Testis (tissue), 3 donors: ENCODE results near the gene VWA8. TPM values are rescaled to one million over a fixed set of nuclear protein-coding genes. Genes with fewer than 3 reads are reported as not detected.
"Not testable (repeated sequence)": the region's sequence is repeated elsewhere in the genome, so short reads cannot be mapped to it uniquely, and the experiment has no call there.

ENCODE experiments used
- DNase-seq: peaks from one replicate; pipeline ENCODE4 v3.0.0-alpha.2; 2019
- H3K27ac ChIP-seq, 2 donors: fragments of 200-600 bp; sonication (generic); one replicate each; pipeline ENCODE4 v1.5.1; 2019
- H3K27me3 ChIP-seq: fragments of 200-600 bp; sonication (generic); one replicate; pipeline ENCODE4 v1.5.1; 2019
- H3K36me3 ChIP-seq: fragments of 200-600 bp; sonication (generic); one replicate; pipeline ENCODE4 v1.5.1; 2017; ENCODE audit warnings: low read depth; ENCODE audit errors: missing control alignments
- H3K4me1 ChIP-seq: fragments of 200-600 bp; sonication (generic); one replicate; pipeline ENCODE4 v1.5.1; 2019
- H3K4me3 ChIP-seq, 2 donors: fragments of 200-600 bp; sonication (generic); one replicate each; pipeline ENCODE4 v1.5.1; 2017 to 2019
- H3K9me3 ChIP-seq: fragments of 200-600 bp; sonication (generic); one replicate; pipeline ENCODE4 v1.5.1; 2017
- CTCF ChIP-seq, 3 experiments: fragments of 450-650 bp in 2 of 3; fragments of 200-600 bp in 1 of 3; sonication (generic) in 1 of 3; IDR thresholded peaks; one replicate each; pipeline ENCODE4 v1.5.1; 2016 to 2019; ENCODE audit warnings: antibody characterized with exemption in 3 of 3, mild to moderate bottlenecking in 2 of 3, moderate library complexity in 1 of 3
- POLR2A ChIP-seq: fragments of 450-650 bp; IDR thresholded peaks from one replicate; pipeline ENCODE4 v1.6.1; 2017; ENCODE audit warnings: antibody characterized with exemption, mild to moderate bottlenecking, moderate library complexity
- WGBS, 2 donors: methylation state at CpG; one replicate each; pipeline ENCODE4 v1.1.5; 2018; 5-methylcytosine and 5-hydroxymethylcytosine counted together
- intact Hi-C: fragments of 100-400 bp; cut with DNase I; formaldehyde crosslinking; loops from one replicate; pipeline ENCODE4 v1.15.1; 2023; ENCODE audit warnings: low total_unique reads
- polyA plus RNA-seq: library from polyadenylated mRNA; stranded (reverse); fragments of 350-450 nt; fragmentation: Illumina TruSeq; extraction: RNeasy Lipid Tissue Mini Kit (QIAGEN cat#74804); gene quantifications from one replicate; pipeline ENCODE4 v1.2.3, GENCODE V29; 2014; ENCODE audit warnings: low read depth, low replicate concordance; ENCODE audit not compliant: insufficient read depth
- total RNA-seq, 2 donors: library from RNA; depleted of rRNA; stranded (reverse); fragments of >200 nt; gene quantifications; one replicate each; pipeline ENCODE4 v1.2.3, GENCODE V29; 2016

The VWA8 gene
- total and polyA plus RNA-seq, 3 donors from 2014 or later = 6.9 to 27.1 (median 15.2) TPM

- TF ChIP-seq POLR2A = no peak
- TF ChIP-seq CTCF (IDR thresholded peaks at IDR 0.05) = no peak
- intact Hi-C loops = loop anchor here (10.0 kb wide), 1 partner anchor 235 kb away; no protein-coding TSS in a partner anchor
- no peak for DNase-seq
- no peaks in the 10 kb centered on the region for H3K36me3 ChIP-seq
- 87 to 92% methylated on average over 3 of the region's 3 CpGs for WGBS, 2 donors
- H3K27ac ChIP-seq = no peak overlapping the region
- no peak overlapping the region for H3K4me3 ChIP-seq
- no peaks in the 10 kb centered on the region for H3K9me3 ChIP-seq
- H3K4me1 ChIP-seq = peaks cover 5% of the 10 kb centered on the region
- no peaks in the 10 kb centered on the region for H3K27me3 ChIP-seq
Measured at GRCh38 chr13:41649659-41650058, 311.2 kb downstream of the VWA8 start.

GRCh38 chr13:41648314-41648935 lies 312.5 kb downstream of the VWA8 start:
- no peaks in the 10 kb centered on the region for H3K36me3 ChIP-seq
- 69 to 71% methylated on average over 5 of the region's 5 CpGs for WGBS, 2 donors
- TF ChIP-seq CTCF (IDR thresholded peaks at IDR 0.05) (no peak), POLR2A (no peak)
- peaks cover 13% of the 10 kb centered on the region for H3K4me1 ChIP-seq
- no peak overlapping the region for H3K4me3 ChIP-seq
- no peaks in the 10 kb centered on the region for H3K9me3 ChIP-seq
- no peaks in the 10 kb centered on the region for H3K27me3 ChIP-seq
- intact Hi-C loops = no loop called here
- no peak for DNase-seq
- no peak overlapping the region for H3K27ac ChIP-seq

- H3K9me3 ChIP-seq, intact Hi-C loops, H3K36me3 ChIP-seq, H3K27ac ChIP-seq, H3K4me3 ChIP-seq, DNase-seq, H3K27me3 ChIP-seq: not testable (repeated sequence)
- 71 to 90% methylated on average over 10 of the region's 10 CpGs for WGBS, 2 donors
- H3K4me1 ChIP-seq = peaks cover 13% of the 10 kb centered on the region
Measured at GRCh38 chr13:41647699-41648313, 313.1 kb downstream of the VWA8 start.

- peaks cover 13% of the 10 kb centered on the region for H3K4me1 ChIP-seq
- peak; percentile 26 for DNase-seq
- no peaks in the 10 kb centered on the region for H3K36me3 ChIP-seq
- H3K27ac ChIP-seq = peak overlapping the region in 1 of 2 donors; percentile 41
- intact Hi-C loops = no loop called here
- no peak overlapping the region for H3K4me3 ChIP-seq
- no peak for TF ChIP-seq CTCF (IDR thresholded peaks at IDR 0.05)
- H3K27me3 ChIP-seq = no peaks in the 10 kb centered on the region
- WGBS, 2 donors = 26 to 32% methylated on average over 4 of the region's 4 CpGs
- H3K9me3 ChIP-seq = no peaks in the 10 kb centered on the region
Measured at GRCh38 chr13:41645331-41645730, 315.6 kb downstream of the VWA8 start.

- Histone ChIP-seq H3K9me3 (no peaks in the 10 kb centered on the region), H3K27me3 (no peaks in the 10 kb centered on the region), H3K4me3 (no peak overlapping the region), H3K27ac (peak overlapping the region in 1 of 2 donors; percentile 41), H3K36me3 (no peaks in the 10 kb centered on the region), H3K4me1 (peaks cover 13% of the 10 kb centered on the region)
- WGBS, 2 donors = 80 to 84% methylated on average over 1 of the region's 1 CpG
- TF ChIP-seq POLR2A = no peak
- no peak for TF ChIP-seq CTCF (IDR thresholded peaks at IDR 0.05)
- intact Hi-C loops = no loop called here
- no peak for DNase-seq
Measured at GRCh38 chr13:41644742-41645141, 316.2 kb downstream of the VWA8 start.
